IPS-18c (cell line): ENCODE data around the gene FBXL14.
"Not testable (repeated sequence)": the region's sequence is repeated elsewhere in the genome, so short reads cannot be mapped to it uniquely, and the experiment has no call there.

ENCODE experiments used
- H3K4me3 ChIP-seq: 2 replicates; pipeline ENCODE4 v1.7.0; 2013; ENCODE audit warnings: low read depth, mild to moderate bottlenecking, low read length, moderate library complexity; ENCODE audit not compliant: insufficient read depth
- H3K9me3 ChIP-seq: one replicate; pipeline ENCODE4 v1.6.1; 2013; ENCODE audit warnings: mild to moderate bottlenecking, low read length, moderate library complexity; ENCODE audit not compliant: control insufficient read depth, insufficient read depth

The FBXL14 gene

DNA sequence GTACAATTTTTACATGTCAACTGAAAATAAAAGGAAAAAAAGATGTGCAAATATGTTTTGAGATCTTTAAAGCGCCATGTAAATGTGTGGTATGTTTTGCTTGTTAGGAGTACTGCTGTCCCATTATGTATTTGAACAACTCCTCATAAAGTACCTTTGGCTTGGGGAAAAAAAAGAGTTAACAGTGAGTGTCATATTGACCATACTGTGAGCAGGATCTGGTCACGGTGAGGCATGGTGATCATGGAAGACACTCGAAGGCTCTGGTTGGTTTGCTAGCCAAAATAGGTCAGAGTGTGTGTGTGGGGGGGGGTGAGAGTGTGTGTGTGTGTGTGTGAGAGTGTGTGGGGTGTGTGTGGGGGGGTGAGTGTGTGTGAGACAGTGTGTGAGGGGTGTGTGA, 10.1 kb upstream of the FBXL14 start:
- no peaks in the 10 kb centered on the region for H3K9me3 ChIP-seq
- H3K4me3 ChIP-seq: no peak overlapping the region

DNA sequence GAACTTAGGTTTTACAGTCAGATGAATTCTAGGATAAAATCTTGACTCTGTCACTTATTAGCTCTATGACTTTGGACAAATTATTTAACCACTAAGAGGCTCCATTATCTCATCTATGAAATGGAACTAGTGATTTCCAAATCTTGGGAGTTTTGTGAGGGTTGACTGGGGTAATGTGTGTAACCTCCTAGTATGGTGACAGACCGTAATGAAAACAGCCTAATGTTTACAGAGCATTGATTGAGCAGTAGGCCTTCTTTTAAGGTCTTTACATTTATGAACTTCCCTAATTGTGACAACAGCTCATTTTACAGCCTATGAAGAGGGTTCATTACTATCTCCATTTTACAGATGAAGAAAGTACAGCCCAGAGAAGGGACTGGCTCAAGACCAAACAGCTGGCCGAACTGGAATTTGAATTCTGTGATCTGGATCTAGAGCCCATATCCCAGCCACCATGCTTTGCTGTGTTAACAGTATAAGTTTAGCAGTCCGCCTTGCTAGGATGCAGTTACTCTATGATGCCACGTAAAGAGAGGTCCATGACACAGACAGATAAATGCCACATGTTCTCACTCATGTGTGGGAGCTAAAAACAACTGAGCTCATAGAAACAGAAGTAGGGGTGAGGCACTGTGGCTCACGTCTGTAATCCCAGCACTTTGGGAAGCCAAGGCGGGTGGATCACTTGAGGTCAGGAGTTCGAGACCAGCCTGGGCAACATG, 9.1 kb upstream of the FBXL14 start:
- H3K9me3 ChIP-seq: no peaks in the 10 kb centered on the region
- no peak overlapping the region for H3K4me3 ChIP-seq

DNA sequence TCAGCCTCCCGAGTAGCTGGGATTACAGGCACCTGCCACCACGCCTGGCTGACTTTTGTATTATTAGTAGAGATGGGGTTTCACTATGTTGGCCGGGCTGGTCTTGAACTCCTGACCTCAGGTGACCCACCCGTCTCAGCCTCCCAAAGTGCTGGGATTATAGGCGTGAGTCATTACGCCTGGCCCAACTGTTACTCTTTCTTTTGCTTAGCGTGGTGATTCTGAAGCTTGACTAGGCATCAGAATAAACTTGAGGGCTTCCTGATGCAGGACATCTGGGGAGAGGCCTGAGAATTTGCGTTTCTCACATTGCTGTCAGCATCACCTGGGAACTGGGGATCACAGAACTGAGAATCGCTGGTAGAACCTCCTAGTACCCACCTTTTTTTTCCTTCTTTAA, 8.3 kb upstream of the FBXL14 start:
- H3K4me3 ChIP-seq, H3K9me3 ChIP-seq: not testable (repeated sequence)

DNA sequence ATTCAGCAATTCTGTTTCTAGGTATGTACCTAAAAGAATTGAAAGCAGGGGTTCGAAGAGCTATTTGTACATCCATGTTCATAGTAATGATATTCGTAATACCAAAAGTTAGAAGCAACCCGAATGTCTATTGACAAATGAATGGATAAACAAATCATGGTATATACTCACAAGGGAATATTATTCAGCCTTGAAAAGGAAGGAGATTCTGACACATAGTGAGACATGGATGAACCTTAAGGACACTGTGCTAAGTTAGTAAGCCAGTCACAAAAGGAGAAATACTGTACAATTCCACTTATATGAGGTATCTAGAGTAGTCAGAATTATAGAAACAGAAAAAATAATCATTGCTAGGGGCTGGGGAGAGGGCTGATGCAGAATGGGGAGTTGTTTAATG, 4.4 kb upstream of the FBXL14 start:
- Histone ChIP-seq H3K4me3 (no peak overlapping the region), H3K9me3 (no peaks in the 10 kb centered on the region)

DNA sequence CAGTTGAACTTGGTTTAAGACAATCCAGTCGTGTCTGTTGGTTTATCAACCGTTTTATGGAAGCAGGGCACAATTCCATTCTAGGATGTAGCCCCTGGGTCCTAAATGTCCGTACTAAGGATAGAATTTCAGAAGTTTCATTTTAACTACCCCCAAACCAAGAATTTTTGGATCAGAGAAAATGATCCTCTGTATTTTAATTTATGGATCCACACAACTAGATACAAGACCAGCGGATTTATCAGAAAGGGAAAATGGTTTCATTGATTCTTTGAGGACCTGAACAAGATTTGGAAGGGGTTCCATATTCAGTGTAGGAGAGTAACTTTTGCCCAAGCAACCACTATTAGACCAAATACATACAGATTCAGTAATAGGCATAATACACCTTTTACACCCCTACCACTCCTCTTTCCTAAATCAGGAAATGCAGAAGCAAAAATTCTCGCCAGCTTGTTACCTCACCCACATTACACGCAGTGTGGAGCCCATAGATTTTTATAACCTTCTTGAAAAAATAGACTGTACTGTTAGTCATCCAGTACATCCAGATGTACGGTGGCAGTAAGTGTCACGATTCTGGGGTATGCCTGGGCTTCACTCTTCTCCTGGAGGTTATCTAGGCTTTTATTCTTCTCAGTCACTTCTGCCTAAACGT, 1.4 kb upstream of the FBXL14 start:
- Histone ChIP-seq H3K4me3 (peak overlapping the region; percentile 66; the same call in 1 of the 2 replicates), H3K9me3 (no peaks in the 10 kb centered on the region)

DNA sequence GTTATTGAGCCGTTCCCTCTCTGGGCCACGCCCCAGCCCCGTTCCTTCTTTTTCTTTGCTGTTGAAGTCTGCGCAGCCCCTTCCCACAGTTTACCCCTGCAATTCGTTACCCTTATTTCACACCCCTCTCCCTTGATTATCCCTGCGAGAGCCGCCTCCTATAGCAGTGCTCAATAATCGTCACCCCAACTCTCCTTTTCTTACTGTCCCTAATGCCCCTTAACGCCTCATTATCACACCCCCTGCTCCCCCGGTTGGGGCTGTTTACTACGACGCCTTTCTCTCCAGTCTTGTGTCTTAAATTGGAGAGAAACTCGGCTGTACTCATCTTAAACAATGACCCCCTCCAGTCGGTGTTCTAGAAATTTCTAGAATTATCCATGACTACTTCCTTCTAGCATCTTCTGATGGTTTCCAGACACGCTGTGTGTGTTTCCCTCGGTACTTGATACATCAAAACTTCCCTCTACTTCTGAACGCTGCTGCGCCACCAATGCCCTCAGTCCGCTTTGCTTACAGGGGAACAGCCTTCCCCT, 713 bp upstream of the FBXL14 start:
- H3K4me3 ChIP-seq: peak overlapping the region; percentile 66
- no peaks in the 10 kb centered on the region for H3K9me3 ChIP-seq

DNA sequence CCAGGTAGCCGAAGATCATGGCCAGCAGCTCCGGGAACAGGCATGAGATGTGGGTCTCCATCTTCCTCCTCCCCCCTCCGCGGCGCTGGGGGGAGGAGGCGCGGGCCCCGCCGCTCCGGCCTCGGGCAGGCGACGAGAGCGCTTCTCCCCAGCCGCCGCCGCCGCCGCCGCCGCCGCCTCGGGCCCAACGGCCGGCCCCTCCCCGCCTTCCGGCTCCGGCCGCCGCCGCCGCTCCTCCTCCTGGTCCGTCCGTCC, 448 bp downstream of the FBXL14 start:
- Histone ChIP-seq H3K9me3 (no peaks in the 10 kb centered on the region), H3K4me3 (peak overlapping the region; percentile 65)

DNA sequence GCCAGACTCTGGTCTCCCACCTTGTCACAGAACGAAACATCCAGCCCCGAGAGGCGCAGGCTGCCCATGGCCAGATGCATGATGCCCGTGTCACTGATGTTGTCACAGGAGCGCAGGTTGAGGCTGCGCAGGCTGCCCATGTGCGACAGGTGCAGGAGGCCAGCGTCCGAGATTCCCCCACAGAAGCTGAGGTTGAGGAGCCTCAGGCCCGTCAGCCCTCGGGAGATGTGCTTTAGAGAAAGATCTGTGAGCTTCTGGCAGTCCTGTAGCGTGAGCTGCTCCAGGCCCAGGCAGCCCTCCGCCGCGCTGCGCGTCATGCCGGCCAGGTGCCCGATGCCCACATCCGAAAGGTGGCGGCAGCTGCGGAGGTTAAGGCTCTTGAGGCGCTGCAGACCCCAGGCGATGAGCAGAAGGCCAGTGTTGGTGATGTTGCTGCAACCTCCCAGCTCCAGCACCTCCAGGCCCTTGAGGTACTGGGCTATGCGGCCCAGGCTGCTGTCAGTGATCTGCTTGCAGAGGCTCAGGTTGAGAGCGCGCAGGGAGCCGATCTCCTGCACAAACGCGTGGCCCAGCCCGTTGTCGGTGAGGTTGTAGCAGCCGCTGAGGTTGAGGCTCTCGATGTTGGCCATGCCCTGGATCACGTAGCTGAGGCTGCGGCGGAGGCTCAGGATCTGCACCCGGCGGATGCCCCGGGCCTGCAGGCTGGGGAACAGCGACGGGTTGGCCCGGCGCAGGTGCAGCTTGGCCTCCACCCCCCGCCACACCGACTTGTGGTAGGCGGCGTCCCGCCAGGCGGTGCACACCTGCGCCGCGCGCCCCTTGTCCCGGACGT, 991 bp downstream of the FBXL14 start:
- H3K9me3 ChIP-seq: no peaks in the 10 kb centered on the region
- H3K4me3 ChIP-seq: peak overlapping the region; percentile 65

DNA sequence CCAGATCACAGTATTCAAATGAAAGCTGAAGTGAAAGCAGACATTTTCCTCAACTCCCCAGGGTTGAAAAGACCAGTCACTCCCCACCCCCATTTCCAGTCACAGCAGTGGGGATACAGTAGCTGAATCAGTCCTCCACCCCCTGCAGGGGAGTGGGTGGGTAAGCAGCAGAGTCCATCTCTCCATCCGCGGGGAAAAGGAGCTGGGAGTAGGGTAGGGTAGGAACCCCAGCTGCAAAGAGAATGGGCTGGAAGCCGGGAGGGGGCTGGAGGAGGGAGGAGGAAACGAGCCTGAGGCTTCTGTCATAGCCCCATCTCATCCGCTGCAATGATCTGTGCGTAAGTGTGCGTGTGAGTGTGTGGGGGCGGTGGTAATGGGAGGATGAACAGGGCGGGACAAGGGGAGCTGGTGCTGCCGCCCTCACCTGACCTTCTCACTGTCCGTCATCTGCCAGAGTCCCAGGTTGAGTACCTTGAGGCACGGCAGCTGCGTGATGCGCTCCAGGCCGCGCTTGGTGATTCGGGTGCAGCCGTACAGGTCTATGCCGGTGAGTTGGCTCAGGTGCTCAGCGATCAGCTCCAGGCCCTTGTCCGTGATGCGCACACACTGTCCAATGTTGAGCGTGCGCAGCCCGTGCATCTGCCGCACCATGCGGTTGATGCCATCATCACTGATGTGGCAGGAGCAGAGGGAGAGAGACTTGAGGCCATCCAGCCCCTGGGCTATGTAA, 1.8 kb downstream of the FBXL14 start:
- Histone ChIP-seq H3K9me3 (no peaks in the 10 kb centered on the region), H3K4me3 (peak overlapping the region; percentile 65)

DNA sequence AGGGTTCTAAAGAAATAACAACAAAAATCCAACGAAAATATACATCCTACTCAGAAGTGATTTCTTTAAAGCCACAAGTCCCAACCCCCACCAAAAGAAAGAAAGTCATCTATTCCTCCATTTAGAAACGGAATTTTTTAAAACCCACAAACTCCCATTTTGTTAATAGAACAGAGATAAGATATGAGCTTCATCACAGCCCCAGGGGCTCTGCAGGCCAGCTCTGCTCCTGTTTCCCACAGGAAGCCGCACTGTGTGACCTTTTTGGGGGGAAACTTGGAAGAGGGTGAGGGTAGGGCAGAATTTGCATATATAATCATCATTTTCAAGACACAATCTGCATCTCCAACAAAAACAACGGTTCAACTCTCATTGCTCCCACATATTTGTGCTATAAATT, 2.8 kb downstream of the FBXL14 start:
- no peak overlapping the region; the same call in 1 of the 2 replicates for H3K4me3 ChIP-seq
- no peaks in the 10 kb centered on the region for H3K9me3 ChIP-seq

DNA sequence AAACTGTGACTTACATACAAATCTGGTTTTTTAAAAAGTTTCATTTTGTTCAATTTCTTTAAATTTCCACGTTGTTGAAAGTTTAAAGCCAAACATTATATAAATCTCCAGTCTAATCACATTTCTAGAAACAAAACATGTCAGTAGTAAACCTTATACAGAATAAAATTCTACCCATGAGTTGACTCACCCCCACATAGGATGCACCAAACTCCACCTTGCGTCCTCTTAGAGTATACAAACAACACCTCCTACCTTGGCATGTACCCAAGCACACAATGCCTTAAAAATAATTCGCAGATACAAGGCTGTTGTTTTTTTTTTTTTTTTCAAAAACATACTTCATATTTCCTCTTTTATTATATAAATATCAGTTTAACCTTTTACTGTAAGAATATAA, 3.3 kb downstream of the FBXL14 start:
- H3K4me3 ChIP-seq: peak overlapping the region; percentile 34; the same call in 1 of the 2 replicates
- H3K9me3 ChIP-seq: no peaks in the 10 kb centered on the region

DNA sequence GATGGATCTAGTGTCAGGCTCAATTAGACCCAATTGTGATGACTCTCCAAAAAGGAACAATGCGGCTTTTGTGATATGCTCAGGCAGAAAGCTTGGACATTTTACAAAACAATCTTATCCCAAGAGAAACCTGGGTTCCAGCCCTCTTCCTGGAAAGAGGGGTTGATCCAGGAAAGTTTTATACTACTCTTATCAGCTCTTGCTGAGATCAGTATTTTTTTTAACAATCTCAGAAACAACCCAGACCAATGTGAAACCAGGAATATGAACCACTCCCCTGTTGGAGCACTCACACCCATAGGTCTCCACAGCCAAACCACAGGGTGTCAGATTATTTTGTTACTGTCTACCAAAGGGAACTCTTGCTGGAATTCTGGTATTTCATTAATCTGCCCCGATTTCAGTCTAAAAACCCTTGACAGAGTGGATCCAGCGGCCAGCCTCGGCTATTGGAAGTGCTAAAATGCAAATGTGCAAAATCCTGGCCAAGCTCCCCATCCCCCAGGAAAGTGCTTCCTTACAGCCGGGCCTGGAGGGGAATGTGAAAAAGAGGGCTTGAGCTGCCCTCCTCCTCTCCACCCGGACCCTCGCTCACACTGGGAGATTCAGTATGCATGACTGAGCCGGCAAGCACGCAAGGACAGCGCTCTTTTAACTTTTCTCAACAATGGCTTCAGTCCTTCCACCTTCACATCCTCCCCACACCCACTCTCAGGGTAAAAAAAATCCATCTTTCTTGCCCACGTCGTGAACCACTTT, 4.0 kb downstream of the FBXL14 start:
- H3K4me3 ChIP-seq: peak overlapping the region; percentile 34; the same call in 1 of the 2 replicates
- H3K9me3 ChIP-seq: no peaks in the 10 kb centered on the region

DNA sequence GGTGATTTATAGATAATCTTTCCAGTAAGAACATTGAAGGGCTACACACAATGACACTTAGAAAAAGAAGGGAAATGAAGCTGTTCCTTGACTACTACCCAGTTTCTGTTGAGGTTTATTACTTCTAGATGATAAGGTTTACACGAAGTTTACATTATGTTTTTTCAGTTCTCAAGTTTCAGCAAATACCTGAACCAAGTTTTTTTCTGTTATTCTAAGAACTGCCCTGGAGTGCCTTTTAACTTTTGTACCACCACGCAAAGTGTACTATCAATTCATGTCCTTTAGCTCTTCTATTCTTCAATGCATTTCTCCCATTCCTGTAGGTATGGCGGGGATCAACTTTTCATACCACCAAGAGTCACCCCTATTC, 5.8 kb downstream of the FBXL14 start:
- Histone ChIP-seq H3K4me3 (no peak overlapping the region), H3K9me3 (no peaks in the 10 kb centered on the region)

DNA sequence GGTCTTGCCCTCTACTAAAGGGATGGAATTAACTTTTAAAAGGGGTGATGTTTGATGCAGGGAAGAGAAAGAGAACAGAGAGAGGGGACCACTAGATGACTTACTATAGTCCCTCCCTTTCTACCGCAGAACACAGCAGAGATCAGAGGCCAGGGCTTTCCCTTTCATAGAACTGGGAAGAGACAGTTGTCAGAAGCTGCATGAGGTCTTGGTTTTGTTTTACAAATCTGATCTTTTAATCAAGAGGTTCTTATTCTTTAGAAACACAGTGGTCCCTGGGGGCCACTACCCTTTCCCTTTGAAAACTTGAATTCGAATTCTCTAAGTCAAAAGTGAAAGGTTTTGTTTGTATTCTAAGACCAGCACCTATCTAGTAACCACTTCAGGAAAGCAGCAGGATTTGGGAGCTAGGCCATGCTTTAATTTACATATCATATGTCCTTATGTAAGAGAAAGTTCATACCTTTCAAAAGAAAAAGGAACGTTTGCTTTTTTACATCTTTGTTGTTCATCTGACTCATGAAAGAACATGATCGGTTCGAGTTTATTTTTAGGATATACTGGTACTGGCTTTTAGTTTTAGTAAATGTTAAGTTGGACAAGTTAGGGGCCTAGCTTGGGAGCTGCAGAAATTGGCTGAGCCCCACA, 6.3 kb downstream of the FBXL14 start:
- no peak overlapping the region for H3K4me3 ChIP-seq

DNA sequence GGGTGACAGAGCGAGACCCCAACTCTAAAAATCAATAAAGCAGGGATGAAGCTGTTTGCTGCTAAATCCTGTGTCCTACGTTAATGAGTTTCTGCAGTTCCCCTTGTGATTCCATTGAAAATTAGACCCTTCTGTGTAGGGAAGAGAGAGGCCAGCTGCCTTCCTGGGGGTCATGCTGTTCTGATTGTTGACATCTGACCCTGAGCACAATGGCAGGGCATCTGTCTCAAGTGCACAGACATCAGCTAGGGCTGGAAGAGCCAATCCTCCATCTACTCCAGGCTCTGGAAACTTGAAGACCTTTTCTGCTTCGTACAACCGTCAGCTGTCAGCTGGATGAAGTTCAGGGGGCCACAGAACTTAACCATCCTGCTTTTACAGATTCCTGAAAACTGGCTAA, 10.1 kb downstream of the FBXL14 start:
- Histone ChIP-seq H3K9me3 (no peaks in the 10 kb centered on the region), H3K4me3 (no peak overlapping the region)

More for the DNA sequence above, 6.3 kb downstream of the FBXL14 start:
- no peaks in the 10 kb centered on the region for H3K9me3 ChIP-seq

DNA sequence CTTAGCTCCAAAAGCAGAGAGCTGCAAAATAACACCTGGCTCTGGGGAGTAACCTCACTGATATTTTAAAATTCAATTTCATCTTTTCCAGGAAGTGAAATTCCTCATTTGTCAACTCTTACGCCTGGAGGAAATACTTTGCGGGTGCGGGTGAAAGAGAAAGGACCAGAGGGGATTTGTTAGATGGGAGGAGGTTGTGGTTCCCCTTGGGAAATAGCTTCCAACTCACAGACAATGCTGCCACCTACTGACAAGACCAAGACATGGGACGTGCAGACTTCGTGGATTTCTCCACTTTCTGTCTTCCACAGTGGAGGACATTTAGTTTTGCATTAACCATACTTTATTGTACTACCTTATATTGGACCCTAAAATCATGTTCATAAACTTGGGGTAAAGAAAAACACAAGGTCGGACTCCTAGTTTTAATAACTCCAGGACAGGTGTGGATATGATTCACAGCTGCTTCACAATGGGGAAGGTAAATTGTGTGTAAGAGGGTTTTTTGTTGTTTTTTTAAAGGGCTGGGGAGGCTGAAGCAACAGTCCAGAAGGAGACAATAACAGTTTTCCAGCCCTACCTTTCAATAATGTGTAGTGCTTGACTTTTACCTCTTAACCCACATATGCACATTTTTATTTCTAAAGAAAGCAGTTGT, 10.8 kb downstream of the FBXL14 start:
- H3K4me3 ChIP-seq: no peak overlapping the region
- H3K9me3 ChIP-seq: no peaks in the 10 kb centered on the region
